Glomerular visceral epithelial cell (primary cell): ENCODE measurements around the gene MSANTD3.
A peak's percentile ranks its signal among the peaks of the same experiment; 100 is the strongest.
"Not testable (repeated sequence)": the region's sequence is repeated elsewhere in the genome, so short reads cannot be mapped to it uniquely, and the experiment has no call there.

Experiments
- DNase-seq: peaks from one replicate; pipeline ENCODE4 v3.0.0-alpha.2; 2016; ENCODE audit errors: extremely low spot score

MSANTD3 gene, protein sequence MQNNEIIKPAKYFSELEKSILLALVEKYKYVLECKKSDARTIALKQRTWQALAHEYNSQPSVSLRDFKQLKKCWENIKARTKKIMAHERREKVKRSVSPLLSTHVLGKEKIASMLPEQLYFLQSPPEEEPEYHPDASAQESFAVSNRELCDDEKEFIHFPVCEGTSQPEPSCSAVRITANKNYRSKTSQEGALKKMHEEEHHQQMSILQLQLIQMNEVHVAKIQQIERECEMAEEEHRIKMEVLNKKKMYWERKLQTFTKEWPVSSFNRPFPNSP

DNA sequence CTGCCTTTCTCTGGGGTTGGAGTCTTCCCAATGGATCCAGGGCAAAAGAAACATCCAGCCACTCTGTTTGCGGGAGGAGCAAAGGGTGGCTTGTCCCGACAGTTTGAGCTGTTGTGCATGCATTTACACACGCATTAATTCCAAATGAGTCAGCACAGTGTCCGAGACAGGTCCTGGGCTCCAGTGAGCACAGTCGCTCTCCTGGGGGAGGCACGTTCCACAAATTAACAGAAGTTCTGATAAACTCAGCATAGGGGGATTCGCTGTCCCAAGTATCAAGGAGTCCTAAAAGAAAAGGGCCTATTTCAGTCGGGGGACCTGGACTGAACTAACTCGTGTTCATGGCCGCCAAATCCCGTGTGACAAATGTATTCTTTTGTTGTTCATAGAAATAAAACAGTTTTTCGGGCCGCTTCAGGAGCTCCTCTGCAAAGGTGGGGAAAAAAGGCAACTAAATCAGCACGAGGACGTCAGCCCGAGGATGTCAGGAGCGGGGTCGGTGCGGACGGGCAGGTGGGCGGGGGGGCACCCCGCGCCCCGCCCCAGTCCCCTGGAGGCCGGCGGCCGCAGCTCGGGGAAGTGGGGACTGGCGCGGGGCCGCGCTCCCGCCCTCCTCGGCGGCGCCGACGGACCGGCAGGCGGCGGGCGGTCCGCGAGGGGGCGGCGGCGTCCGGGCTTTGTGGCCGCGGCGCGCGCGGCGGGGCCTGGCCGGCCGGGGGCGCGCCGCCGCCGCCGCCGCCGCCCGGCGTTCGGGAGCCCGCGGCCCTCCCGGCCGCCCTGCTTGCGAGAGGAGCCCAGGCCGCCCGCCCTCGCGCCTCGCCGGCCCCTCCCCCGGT, at the start of gene MSANTD3:
Gene MSANTD3 (plus strand): TSS at position 614 of the 836 bp plus-strand sequence. CDS start 14,796 bp downstream, outside the sequence.
- peak; percentile 75 for DNase-seq

DNA sequence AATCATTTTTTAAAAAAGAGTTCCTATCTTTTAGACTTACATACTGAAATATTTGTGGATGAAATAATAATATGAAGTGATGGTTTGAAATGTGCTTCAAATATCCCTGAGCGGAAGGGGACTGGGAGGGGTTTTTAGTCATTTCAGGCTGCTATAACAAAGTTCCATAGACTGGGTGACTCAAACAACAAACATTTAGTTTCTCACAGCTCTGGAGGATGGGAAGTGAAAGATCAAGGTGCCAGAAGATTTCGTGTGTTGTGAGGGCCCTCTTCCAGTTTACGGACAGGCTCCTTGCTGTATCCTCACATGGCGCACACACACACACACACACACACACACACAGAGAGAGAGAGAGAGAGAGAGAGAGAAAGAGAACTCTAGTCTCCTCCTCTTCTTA, 47.1 kb upstream of the MSANTD3 start:
- peak; percentile 66 for DNase-seq

DNA sequence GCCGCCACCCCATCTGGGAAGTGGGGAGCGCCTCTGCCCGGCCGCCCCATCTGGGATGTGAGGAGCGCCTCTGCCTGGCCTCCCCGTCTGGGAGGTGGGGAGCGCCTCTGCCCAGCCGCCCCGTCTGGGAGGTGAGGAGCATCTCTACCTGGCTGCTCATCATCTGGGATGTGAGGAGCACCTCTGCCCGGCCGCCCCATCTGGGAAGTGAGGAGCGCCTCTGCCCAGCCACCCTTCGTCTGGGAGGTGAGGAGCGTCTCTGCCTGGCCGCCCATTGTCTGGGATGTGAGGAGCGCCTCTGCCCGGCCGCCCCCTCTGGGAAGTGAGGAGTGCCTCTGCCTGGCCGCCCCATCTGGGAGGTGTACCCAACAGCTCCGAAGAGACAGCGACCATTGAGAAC, 34.0 kb upstream of the MSANTD3 start:
- DNase-seq: not testable (repeated sequence)

DNA sequence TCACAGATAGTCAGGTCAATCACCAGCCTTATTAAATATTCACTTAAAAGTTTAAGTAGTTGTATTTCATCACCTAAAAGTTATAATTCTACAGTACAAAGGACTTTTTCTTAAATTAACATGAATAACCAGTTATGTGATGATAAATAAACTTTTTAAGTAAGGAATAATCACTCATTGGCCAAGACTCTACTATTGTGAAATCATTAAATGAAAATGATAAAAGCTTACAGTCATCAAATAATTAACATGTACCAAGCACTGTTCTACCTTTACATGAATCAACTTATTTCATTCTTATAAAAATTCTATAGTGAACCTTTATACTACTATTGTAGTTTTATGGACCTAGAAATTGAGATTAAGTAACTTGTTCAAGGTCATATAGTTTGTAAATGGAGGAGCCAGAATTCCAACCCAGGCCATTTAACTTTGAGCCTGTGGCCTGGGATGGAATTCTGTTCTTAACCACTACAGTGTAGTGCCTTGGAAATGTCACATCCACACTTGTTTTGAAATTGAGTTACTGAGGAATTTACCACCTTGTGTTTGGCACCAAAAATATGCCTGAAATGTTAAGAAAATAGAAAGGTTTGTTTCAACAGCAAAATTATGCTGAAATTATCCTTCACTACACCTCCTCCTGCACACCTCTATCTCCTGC, 32.8 kb upstream of the MSANTD3 start:
- no peak for DNase-seq

DNA sequence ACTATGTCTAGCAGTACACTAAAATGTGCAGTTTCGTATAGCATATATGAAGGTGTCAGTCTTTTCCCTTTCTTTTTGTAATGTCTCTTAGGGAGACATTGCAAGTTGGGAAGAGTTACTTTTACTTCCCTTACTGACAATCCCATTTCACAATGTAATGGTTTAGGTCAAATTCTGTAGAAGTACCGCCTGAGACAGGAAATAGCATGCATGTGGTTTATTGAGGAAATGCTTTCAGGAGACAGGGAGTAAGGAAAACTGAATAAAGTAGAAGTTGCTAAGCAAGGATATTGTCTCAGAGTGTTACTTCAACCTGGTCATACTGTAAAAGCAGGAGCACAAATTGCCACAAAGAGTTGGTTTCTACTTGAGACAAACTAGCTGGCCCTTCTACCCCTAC, 32.1 kb upstream of the MSANTD3 start:
- no peak for DNase-seq

DNA sequence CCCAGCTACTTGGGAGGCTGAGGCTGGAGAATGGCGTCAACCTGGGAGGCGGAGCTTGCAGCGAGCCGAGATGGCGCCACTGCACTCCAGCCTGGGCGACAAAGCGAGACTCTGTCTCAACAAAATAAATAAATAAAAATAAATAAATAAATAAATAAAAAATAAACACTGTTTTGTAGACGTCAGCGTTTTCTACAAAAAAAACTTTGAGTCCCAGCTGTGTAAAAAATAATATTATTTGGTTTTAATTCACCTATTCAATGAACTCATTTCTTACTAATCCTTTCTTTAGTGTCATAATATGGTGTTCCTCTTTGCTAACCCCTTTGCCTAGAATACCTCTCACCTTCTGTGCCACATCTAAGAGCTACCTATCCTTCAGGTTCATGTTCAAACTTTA, 30.2 kb upstream of the MSANTD3 start:
- no peak for DNase-seq

DNA sequence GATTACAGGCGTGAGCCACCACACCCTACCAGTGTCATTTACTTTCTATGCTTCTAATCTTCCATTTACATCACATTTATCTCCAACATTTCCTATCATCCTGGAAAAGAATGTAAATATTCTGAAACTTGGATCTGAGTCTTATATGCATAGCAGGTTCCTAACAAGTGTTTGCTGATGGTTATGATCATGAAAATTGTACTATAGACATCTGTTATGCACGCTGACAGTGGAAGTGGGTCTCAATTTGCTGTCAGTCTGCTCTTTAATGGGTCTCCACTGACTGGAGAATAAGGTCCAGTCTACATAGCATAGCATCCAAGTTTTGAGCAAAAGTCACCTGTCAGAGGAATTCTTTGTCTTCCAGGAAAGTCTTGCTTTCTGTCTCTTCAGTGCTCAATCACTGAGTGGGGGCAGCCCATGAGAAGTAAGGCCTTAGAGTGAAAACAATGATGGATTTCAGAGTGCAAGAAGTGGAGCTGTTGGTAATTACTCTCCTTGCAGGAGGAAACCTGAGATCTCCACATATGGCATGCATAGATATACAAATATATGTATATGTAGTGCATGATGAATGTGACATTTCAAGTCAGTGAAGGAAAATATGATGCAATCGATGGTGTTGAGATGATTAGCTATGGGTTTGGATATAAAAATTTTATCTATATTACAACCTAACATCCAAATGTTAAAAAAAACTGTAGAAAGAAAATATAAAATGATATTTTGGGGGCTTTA, 29.2 kb upstream of the MSANTD3 start:
- no peak for DNase-seq

DNA sequence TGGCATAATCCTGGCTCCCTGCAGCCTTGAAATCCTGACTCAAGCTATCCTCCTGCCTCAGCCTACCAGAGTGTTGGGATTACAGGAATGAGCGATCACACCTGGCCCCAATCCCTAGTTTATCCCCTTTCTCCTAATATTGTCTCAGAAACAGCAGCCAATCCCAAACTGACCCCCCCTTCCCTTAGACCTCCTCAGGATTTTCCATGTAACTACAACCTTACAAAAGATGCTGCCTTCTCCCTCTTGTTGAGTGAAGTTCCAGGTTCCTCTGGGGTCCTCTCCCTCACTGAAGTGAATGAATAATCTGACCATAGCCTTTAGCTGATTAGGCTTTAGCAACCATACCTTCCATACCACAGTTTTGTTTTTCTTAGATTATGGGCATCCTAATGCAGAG, 25.9 kb upstream of the MSANTD3 start:
- no peak for DNase-seq

DNA sequence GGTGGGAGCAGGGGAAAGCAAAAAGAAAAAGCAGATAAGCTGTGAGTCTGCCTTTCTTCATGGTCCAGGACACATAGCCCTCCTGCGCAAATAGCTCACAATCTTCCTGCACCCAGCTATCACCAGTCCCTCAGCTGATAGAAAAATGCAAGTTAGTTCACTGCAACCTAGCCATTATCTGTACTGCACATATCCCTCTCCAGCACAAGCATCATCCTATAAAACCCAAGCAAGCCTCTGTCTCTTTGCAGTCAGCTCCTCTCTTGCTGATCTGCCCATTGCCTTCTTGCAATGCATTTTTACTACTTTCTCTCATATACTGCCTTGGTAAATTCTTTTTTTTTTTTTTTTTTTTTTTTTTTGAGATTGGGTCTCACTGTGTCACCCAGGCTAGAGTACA, 20.0 kb upstream of the MSANTD3 start:
- no peak for DNase-seq

DNA sequence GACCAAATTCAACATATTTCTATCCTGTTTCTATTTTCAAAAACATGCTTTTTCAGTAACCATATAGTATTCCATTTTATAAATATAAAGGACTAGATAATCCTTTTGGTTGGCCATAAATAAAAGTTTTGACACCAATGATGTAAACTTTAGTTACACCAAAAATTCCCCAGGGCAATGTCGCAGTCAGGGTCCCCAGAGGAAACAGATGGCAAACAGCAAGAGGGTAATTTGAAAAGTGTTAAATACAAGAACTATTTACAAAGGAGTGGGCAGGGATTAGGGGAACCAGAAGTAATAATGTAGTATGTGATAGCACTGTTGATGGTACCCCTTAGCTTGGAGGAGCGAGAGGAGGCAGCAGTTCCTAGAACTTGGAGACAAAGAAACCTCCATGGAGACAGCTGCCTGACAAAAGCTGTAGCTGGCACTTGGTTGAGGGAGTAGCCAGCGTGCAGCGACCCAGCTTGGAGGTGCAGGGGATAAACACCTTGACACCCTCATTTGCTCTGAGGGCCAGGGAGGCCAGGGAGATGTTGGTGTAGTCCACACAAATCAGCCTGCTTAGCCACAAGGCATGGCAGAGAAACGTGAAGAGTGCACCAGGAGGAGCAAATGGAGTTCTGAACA, 18.3 kb upstream of the MSANTD3 start:
- DNase-seq: no peak

DNA sequence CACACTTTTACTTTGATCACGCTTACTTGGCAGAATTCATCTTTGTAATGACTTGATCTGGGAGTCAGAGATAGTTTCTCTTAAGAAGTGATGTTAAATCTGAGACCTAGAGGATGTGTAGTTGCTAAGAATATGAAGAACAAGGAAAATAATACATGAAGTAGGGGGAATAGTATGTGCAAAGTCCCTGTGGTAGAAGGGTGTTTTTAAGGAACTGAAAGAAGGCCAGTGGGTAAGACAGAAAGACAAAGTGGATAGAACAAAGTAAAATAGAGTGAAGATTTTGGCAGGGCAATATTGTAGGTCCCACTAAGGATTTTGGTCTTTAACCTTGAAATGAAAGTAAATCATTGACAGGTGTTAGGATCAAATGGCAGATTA, 17.8 kb upstream of the MSANTD3 start:
- no peak for DNase-seq

DNA sequence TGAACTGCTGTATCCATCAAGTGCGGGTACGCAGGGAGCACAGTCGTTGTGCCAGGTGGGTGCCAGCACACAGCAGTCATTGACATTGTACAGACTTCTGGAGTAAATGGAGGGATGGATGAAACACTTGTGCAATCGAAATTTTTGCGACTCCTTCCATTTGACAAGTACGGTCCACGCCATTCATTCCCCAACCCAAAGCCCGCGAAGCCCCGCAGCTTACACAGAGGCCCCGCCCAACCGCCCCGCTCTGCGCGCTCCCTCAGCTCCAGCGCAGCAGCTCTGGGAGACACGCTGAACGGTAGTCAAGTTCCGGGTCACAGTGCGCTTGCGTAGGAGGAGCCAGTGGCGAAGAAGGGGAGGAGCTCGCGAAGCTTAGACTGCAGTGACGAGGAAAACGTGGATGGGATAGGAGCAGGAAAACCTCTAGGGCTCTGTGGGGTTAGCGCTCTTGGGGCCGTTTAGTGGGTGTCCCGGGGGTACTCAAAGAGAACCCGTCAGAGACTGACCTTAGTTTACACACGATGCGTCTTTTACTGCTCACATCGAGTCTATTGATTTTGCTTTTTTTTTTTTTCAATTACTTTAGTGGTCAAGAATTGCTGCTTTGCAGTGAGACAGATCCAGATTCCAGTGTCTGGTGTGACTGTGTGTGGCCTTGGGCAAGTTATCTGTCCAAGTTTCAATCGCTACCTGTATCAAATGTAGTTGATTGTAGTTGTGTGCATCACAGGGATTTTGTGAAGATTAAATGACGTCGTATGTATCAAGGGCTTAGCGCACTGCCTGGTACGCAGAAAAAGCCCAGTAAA, 15.3 kb upstream of the MSANTD3 start:
- DNase-seq: peak; percentile 42

DNA sequence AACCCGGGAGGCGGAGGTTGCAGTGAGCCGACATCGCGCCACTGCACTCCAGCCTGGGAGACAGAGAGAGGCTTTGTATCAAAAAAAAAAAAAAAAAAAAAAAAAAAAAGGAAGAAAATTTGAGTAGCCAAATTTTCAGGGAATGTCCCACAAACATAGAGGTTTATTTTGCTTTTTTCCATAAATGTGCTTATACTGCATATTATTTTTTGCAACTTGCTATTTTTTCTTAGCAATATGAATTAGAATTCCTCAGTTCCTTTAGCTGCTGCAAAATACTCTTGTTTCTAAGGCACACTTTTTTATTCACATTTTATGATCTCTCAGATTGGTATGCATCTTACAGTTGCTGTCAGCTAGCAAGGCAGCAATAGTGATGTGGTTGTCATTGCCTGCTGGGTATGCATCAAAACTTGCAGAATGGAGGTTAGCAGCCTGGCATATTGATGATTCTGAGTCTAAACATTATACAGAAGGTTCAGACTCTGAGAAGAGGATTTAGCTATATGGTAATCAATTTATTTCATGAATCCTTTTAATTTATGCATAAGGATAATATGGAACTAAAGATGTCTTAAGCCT, 13.0 kb upstream of the MSANTD3 start:
- no peak for DNase-seq

DNA sequence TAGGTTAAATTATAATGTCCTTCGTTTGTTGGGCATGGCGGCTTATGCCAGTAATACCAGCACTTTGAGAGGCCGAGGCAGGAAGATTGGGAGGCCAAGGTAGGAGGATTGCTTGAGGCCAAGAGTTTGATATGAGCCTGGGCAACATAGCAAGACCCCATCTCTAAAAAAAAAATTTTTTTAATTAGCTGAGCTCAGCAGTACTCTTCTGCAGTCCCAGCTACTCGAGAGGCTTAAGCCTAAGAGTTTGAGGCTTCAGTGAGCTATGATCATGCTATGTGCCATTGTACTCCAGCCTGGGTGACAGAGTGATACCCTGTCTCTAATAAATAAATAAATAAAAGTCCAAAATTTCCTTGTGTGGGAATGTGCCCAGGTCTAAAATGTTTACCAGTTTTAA, 9.1 kb upstream of the MSANTD3 start:
- DNase-seq: no peak

DNA sequence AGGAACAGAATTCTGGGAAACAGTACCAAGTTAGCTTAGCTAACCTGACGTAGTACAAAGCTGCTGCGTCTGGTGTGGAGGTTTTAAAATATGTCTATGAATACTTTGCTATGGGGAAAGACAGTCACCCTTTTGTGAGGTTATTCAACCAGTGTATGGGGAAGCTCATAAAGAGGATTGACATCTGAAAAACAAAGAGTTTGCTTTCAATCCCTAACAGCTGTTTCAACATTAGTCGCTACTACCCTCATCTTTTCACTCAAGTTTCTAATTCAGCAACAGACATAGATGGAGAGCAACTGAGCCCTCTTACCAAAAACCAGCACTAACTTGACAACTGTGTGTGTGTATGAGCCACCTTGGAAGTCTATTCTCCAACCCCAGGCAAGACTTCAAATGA, 7.8 kb upstream of the MSANTD3 start:
- no peak for DNase-seq

DNA sequence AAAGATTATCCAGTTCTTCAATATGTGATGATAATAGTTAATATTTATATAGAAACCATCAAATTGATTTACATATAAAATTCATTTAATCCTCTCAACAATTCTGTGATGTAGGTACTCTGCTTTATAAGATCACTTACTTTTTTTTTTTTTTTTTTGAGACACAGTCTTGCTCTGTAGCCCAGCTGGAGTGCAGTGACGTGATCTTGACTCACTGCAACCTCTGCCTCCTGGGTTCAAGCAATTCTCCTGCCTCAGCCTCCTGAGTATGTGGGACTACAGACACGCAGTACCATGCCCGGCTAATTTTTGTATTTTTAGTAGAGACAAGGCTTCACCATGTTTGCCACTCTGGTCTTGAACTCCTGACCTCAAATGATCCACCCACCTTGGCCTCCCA, 5.8 kb upstream of the MSANTD3 start:
- DNase-seq: not testable (repeated sequence)

DNA sequence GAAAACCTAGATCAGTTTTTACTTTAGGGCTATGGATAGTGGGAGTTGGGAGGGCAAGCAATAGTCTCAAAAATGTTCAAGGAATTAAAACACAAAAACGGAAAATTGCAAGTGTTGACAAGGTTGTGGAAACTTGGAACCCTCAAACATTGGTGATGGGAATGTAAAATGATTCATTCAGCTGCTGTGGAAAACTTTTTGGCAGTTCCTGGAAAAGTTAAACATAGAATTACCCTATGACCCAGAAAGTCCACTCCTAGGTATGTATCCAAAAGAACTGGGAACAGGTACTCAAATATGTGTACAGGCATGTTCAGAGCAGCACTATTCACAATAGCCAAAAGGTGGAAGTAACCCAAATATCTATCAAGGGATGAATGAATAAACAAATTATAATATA, 1.2 kb upstream of the MSANTD3 start:
- no peak for DNase-seq

DNA sequence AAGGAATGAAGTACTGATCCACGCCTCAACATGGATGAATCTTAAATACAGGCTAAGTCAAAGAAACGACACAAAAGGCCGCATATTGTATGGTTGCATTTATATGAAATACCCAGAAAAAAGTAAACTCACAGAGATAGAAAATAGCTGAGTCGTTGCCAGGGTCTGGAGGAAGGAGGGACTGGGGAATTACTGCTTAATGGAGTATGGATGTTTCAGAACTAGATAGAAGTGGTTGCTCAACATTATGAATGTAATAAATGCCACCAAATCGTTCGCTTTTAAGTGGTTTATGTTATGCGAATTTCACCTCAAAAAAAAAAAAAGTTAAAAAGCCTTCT, 784 bp upstream of the MSANTD3 start:
- no peak for DNase-seq

DNA sequence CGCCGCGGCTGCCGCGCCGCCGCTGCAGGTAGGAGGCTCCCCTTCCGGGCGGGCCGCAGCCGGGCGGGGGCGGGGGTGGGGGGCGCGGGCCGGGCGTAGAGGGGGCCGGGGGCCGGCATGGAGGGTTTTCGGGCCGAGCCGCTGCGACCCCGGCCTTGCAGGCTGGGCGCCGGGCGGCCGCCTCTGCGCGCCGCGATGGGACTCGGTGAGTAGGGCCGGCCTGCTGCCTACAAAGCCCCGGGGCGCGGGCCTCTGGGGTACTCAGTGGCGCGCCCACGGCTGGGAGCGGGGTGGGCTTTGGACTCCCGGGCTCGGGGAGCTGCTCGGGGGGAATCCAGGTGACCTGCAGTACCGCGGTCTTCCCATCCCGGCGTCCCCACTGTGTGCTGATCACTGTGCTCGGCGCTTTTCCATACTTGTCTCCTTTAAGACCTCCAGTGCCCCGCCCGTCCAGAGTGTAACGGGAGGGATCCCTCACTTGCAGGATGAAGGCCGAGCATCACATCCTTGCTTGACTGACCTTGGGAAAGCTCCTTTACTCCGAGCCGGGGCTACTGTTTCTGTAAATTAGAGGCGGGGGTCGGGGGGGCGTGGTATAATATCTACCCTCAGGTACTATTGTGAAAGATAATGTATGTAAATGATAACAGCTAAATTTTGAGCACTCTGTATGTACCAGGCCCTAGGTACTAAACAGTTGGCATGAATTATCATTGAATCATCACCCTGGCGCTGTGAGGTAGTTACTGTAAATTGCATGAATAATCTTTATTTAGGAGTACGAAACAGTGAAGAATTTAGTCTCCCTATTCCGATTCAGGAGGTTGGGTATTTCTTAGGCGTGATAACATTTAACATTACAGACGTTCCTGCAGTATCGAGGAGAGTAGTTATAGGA, 672 bp downstream of the MSANTD3 start:
- DNase-seq: peak; percentile 76
